Measurements from ENCODE around the gene ZBTB39.

DNA sequence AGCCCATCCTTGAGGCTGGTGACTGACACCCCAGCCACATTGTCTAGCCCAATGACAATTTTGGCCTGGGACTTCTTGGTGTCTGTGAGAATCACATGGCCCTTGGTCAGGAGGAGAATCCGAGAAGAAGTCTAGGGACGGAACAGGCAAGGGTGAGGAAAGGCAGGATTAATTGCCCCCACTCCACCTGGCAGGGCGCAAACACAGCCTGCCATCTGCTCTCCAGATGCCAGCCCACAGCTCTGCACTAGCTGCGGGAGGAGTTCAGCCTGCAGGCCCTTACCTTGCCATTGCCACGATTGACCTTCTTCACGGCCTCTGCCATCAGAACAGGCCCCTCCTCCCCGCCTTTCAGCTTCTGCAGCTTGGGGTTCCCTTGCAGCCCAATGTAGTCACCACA is 23.1 kb upstream of the ZBTB39 start:
- TF ChIP-seq POLR2AphosphoS5 (IDR thresholded peaks at IDR 0.05): no peak
- no peak for TF ChIP-seq CTCF (IDR thresholded peaks at IDR 0.05)
- no peak for TF ChIP-seq POLR2A (IDR thresholded peaks at IDR 0.05)

Data from gastroesophageal sphincter (tissue), 3 donors.